ENCODE measurements around the gene TSKS.

TSKS gene, protein sequence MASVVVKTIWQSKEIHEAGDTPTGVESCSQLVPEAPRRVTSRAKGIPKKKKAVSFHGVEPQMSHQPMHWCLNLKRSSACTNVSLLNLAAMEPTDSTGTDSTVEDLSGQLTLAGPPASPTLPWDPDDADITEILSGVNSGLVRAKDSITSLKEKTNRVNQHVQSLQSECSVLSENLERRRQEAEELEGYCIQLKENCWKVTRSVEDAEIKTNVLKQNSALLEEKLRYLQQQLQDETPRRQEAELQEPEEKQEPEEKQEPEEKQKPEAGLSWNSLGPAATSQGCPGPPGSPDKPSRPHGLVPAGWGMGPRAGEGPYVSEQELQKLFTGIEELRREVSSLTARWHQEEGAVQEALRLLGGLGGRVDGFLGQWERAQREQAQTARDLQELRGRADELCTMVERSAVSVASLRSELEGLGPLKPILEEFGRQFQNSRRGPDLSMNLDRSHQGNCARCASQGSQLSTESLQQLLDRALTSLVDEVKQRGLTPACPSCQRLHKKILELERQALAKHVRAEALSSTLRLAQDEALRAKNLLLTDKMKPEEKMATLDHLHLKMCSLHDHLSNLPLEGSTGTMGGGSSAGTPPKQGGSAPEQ

GRCh38 chr19:49763230-49763629, at the start of gene TSKS:
TSS of gene TSKS (minus strand) at chr19:49763306. CDS start at chr19:49763247, 59 bp downstream.
- DNase-seq (ENCODE audit: low spot score): no peak

DNA sequence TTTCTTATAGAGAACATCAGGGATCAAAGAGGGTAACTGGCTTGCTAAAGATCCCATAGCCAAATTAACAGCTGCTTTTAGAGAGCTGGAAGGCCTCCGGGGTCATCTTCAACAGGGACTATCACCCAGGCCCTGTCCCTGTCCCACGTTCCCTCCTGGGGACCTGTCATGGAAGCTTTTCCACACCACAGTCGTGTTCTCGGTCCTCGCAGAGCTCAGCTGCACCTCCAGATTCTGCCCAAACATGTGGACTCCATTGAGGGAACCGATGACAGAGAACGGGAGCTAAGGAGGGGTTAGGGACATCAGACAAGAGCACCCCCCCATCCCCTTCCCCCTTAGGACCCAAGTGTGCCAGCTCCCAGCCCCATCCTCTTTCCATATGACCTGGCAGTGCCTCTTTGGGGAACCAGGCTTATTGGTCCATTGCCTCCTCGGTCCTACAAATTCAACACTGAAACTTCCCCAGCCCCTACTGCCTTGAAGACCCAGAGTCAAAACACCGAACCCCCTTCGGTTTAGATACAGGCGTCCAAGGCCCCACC, 49.4 kb upstream of the TSKS start:
- DNase-seq (ENCODE audit: low spot score): no peak

DNA sequence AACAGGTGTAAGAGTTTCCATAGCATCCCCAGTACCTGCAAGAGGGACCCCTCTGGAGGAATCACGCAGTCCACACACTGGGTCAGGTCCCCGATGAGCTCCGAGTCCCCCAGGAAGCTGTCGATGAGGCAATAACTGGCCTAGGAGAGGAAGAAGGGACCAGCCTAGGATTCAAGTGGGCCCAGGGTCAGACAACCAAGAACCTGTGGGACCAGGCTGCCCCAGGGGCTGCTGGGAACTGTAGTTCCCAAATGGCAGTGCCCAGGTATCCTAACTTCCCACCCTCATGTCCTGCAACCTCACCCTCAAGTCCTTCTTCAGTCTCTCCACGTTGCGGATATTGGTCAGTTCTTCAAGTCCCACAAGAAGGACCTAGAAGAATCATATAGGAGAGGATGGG, 48.2 kb upstream of the TSKS start:
- DNase-seq (ENCODE audit: low spot score): no peak

DNA sequence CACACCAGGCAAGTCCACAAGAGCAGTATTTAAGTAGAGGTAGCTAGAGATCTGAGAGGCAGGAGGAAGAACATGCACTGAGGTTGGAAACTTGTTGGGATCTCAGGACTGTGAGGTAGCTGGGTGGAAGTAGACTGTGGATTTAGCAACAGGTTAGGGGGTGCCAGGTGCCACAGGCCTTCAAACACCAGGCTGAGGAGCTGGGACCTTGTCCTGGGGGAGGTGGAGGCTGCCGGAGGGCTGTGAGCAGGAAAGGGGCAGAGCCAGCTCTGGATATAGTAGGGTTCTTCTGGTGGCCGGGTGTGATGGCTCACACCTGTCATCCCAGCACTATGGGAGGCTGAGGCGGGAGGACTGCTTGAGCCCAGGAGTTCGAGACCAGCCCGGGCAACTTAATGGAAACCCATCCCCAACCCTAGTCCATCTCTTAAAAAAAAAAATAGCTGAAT, 46.9 kb upstream of the TSKS start:
- no peak for DNase-seq (ENCODE audit: low spot score)

GRCh38 chr19:49809160-49809940, 46.2 kb upstream of the TSKS start:
- no peak for DNase-seq (ENCODE audit: low spot score)

DNA sequence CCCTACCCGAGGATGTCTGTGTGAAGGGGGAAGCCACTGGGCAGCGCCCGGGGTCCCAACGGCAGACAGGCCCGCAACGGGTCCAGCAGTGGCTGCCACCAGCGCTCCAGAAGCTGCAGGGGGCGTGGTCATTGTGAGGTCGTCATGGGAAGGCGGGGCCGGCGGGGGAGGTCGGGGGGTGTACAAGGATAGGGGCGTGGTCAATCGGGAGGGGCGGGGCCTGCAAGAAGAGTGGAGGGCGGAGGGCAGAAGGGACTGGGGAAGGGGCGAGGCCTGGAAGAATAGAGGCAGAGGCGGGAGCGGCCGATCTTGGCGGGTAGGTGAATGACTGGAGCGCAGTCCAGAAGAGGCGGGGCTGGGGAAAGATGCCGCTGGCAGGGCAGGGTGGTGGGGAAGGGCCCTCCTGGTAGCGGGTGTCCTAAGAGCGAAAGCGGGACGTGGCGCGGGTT, 45.6 kb upstream of the TSKS start:
- peak; percentile 91 for DNase-seq (ENCODE audit: low spot score)

- no peak for DNase-seq (ENCODE audit: low spot score)
Observed at GRCh38 chr19:49807904-49808675, 45.0 kb upstream of the TSKS start.

- no peak for DNase-seq (ENCODE audit: low spot score)
Observed at GRCh38 chr19:49807058-49807903, 44.2 kb upstream of the TSKS start.

GRCh38 chr19:49806620-49806959, 43.5 kb upstream of the TSKS start:
- no peak for DNase-seq (ENCODE audit: low spot score)

DNA sequence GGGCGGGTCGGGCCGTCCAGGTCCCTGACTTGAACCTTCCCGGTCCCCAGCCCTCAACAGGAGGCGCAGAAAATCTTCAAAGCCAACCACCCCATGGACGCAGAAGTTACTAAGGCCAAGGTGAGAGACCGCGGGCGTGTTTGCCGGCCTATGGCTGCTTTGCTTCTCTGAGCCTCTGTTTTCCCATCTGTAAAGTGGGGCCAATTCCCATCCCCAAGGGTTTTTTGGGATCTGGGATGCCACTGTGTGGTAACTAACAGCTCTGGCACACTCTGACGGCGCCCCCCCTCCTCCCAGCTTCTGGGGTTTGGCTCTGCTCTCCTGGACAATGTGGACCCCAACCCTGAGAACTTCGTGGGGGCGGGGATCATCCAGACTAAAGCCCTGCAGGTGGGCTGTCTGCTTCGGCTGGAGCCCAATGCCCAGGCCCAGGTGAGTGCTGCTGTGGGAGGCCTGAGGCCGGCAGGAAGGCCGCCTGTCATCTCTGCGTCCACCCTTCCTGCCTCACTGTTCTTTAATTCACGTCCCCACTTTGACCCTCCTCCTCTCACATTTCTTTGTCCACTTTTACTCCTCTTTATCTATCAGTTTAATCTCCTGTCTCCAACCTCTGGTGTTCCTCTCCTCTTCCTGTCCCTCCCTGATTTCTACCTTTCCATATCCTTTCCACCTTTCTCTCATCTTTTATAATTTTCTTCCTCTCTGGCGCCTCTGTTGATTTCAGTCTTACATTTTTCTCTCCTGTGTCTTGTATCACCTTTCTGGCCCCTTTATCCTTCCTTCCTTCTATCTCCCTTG, 42.9 kb upstream of the TSKS start:
- DNase-seq (ENCODE audit: low spot score): no peak

DNA sequence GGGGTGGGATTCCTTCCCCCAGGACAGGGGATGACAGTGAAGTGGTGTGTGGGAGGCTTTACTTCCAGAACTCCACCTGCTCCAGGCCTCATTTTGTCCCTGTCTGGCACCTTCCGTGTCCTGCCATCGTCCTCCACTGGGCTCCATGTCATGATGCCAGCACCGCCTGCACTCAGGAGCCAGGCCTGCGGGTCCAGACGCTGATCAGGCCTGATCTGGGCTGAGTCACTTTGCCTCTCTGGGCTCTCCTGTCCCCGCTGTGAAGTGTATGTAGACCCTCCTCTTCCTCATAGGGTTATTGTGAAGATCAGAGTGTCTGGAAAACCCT, 40.4 kb upstream of the TSKS start:
- DNase-seq (ENCODE audit: low spot score): no peak

DNA sequence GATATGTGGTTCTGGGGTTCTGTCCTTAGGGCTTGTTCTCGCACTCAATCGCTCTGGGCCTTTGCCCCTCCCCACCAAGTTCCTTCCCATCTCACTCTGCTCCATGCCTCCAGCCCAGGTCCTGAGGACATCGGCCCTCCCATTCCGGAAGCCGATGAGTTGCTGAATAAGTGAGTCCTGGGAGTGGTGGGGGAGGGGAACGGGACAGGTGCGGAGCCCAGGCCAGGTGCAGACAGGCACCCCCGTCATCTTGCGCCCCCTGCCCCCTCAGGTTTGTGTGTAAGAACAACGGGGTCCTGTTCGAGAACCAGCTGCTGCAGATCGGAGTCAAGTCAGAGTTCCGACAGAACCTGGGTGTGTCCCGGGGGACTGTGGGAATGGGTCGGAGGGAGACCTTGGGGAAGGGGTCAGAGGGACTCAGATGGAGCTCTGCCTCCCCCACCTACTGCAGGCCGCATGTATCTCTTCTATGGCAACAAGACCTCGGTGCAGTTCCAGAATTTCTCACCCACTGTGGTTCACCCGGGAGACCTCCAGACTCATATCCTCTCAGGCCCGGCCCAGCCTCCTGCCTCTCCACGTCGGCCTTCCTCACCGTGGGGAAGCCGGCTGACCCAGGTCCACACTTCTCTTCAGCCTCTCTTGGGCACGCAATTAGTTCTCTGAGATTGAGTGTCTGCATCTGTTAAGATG, 39.9 kb upstream of the TSKS start:
- DNase-seq (ENCODE audit: low spot score): no peak

DNA sequence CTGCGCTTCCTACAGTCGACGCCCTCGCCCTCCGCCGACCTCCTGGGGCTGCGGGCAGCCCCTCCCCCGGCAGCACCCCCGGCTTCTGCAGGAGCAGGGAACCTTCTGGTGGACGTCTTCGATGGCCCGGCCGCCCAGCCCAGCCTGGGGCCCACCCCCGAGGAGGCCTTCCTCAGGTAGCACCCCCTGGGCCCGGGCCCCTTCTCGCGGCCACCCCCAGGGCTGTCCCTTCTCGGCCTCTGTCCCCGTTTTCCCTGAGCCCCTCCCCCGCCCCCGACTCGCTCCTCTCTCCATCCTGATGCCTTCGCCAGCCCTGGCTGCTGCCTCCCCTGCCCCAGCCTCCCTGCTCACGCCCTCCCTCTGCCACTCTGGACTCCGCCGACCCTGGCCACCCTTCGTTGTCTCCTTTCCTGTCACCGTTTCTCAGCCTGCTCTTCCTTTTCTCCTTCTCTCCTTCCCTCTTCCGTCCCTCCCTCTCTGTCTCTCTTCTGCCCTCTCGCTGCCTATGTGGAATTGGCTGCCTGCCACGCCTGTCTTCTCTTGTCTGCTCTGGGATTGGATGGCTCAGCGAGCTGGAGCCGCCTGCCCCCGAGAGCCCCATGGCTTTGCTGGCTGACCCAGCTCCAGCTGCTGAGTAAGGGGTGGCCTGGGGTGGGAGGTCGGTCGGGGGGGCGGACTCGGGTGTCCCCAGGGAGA, 39.0 kb upstream of the TSKS start:
- peak; percentile 91 for DNase-seq (ENCODE audit: low spot score)

- no peak for DNase-seq (ENCODE audit: low spot score)
Observed at GRCh38 chr19:49801401-49801888, 38.3 kb upstream of the TSKS start.

DNA sequence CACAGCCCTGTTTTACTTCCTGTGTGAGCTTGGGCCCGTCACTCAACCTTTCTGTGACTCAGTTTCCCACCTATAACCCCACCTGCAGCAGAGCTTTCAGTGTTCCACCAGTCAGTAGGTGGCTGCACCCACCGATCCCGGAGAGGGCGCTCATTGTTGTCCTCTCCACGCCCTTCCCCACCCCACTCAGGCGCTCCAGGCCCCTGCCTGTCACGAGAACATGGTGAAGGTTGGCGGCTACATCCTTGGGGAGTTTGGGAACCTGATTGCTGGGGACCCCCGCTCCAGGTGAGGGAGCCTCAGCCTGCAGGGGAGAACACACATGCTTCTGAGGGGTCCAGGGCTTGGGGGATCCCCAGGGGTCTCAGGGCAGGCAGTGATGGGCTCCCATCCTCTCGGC, 37.7 kb upstream of the TSKS start:
- no peak for DNase-seq (ENCODE audit: low spot score)

DNA sequence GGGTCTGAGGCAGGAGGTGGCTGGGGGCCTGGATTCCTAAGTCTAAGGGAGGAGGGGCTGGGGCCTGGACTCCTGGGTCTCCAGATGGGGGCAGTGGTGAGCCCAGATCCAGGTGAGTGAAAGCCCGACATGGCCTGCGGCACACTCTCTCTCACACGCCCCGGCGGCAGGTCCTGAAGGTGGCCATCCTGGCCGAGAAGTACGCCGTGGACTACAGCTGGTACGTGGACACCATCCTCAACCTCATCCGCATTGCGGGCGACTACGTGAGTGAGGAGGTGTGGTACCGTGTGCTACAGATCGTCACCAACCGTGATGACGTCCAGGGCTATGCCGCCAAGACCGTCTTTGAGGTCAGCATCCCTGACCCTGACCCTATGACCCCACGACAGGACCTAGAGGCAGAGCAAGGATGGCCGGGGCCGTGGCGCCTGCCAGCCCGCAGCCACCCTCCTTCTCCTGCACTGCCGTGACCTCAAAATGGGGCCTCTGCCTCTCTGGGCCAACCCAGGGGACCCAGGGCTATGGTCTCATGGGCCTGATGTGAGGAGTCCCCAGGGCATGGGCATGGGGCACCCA, 36.8 kb upstream of the TSKS start:
- DNase-seq (ENCODE audit: low spot score): no peak

- DNase-seq (ENCODE audit: low spot score): no peak
Observed at GRCh38 chr19:49799271-49799797, 36.2 kb upstream of the TSKS start.

GRCh38 chr19:49798574-49798973, 35.5 kb upstream of the TSKS start:
- no peak for DNase-seq (ENCODE audit: low spot score)

All from left forelimb (tissue), 1 donor.